HL-60 (cell line): ENCODE results near the gene WDR4.

Source experiments
- GABPA ChIP-seq: IDR thresholded peaks from 2 replicates; pipeline ENCODE4 v1.6.1; 2012; ENCODE audit warnings: low read depth
- POLR2AphosphoS5 ChIP-seq: IDR thresholded peaks from 2 replicates; pipeline ENCODE4 v1.6.1; 2012; ENCODE audit warnings: low read depth
- SPI1 ChIP-seq: IDR thresholded peaks from 2 replicates; pipeline ENCODE4 v1.6.1; 2012; ENCODE audit warnings: low read depth, mild to moderate bottlenecking, borderline replicate concordance
- TF ChIP-seq, protein P1 (sequence below): IDR thresholded peaks from one replicate; pipeline ENCODE4 v1.5.1; 2011; ENCODE audit warnings: low read length, control low read depth, inconsistent platforms; ENCODE audit not compliant: insufficient read depth
- TF ChIP-seq, protein P2 (sequence below): IDR thresholded peaks from 2 replicates; pipeline ENCODE4 v1.6.1; 2012; ENCODE audit warnings: low read depth; ENCODE audit not compliant: insufficient replicate concordance

DNA sequence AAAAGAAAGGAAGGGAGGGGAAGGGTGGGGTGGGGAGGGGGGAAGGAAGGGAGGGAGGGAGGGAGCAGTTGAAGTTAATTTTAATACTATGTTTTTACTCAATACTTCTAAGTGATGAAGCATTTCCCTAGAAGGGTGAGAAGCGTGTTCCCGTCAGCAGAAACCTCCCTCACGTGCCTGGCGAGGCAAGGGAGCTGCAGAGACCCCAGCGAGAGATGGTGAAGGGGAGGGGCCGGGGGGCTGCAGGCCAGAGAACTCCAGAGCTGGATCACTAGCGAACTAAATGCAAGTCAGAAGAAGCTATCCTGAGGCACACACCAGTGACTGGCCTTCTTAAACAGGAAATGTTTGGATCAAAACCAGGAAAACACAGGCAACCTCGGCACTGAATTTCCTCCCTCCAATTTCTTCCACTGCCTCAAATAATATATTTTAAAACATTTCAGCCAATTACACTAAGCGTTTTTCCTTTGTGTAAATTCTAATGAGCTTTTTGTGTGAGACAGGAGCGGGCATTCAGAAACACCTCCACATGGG is 18.0 kb downstream of the WDR4 start:
- TF ChIP-seq, protein P1, sequence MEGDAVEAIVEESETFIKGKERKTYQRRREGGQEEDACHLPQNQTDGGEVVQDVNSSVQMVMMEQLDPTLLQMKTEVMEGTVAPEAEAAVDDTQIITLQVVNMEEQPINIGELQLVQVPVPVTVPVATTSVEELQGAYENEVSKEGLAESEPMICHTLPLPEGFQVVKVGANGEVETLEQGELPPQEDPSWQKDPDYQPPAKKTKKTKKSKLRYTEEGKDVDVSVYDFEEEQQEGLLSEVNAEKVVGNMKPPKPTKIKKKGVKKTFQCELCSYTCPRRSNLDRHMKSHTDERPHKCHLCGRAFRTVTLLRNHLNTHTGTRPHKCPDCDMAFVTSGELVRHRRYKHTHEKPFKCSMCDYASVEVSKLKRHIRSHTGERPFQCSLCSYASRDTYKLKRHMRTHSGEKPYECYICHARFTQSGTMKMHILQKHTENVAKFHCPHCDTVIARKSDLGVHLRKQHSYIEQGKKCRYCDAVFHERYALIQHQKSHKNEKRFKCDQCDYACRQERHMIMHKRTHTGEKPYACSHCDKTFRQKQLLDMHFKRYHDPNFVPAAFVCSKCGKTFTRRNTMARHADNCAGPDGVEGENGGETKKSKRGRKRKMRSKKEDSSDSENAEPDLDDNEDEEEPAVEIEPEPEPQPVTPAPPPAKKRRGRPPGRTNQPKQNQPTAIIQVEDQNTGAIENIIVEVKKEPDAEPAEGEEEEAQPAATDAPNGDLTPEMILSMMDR: no peak
- TF ChIP-seq POLR2AphosphoS5 (no peak), GABPA (no peak), SPI1 (no peak)
- TF ChIP-seq, protein P2, sequence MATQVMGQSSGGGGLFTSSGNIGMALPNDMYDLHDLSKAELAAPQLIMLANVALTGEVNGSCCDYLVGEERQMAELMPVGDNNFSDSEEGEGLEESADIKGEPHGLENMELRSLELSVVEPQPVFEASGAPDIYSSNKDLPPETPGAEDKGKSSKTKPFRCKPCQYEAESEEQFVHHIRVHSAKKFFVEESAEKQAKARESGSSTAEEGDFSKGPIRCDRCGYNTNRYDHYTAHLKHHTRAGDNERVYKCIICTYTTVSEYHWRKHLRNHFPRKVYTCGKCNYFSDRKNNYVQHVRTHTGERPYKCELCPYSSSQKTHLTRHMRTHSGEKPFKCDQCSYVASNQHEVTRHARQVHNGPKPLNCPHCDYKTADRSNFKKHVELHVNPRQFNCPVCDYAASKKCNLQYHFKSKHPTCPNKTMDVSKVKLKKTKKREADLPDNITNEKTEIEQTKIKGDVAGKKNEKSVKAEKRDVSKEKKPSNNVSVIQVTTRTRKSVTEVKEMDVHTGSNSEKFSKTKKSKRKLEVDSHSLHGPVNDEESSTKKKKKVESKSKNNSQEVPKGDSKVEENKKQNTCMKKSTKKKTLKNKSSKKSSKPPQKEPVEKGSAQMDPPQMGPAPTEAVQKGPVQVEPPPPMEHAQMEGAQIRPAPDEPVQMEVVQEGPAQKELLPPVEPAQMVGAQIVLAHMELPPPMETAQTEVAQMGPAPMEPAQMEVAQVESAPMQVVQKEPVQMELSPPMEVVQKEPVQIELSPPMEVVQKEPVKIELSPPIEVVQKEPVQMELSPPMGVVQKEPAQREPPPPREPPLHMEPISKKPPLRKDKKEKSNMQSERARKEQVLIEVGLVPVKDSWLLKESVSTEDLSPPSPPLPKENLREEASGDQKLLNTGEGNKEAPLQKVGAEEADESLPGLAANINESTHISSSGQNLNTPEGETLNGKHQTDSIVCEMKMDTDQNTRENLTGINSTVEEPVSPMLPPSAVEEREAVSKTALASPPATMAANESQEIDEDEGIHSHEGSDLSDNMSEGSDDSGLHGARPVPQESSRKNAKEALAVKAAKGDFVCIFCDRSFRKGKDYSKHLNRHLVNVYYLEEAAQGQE: no peak
